Activated CD4-positive, alpha-beta T cell treated with anti-CD3 and anti-CD28 coated beads, Interleukin-2, amount 10 ng/mL, durations not matched to agents 7 days and 5 days (primary cell): ENCODE measurements around the gene NUP155. TPM values are rescaled to one million over a fixed set of nuclear protein-coding genes. Genes with fewer than 3 reads are reported as not detected.
"Not testable (repeated sequence)": the region's sequence is repeated elsewhere in the genome, so short reads cannot be mapped to it uniquely, and the experiment has no call there.

Experiments used
- CTCF ChIA-PET: fragments of 350-600 bp; sonication (Branson Sonifier 250); formaldehyde crosslinking; loops from one replicate; lab custom pipeline; 2021; ENCODE audit warnings: antibody characterized with exemption; lab: Charles Lee
- POLR2A ChIA-PET: fragments of 350-600 bp; sonication (Branson Sonifier 250); formaldehyde crosslinking; loops from one replicate; lab custom pipeline; 2021; ENCODE audit warnings: antibody characterized with exemption; lab: Charles Lee
- DNase-seq: peaks from one replicate; pipeline ENCODE4 v3.0.0-alpha.2; 2020
- H3K27ac Mint-ChIP-seq: one replicate; pipeline ENCODE4 v1.8.0; 2021; ENCODE audit warnings: mild to moderate bottlenecking, moderate library complexity, mixed read lengths
- H3K27me3 Mint-ChIP-seq: one replicate; pipeline ENCODE4 v1.8.0; 2021; ENCODE audit warnings: mixed read lengths
- H3K36me3 Mint-ChIP-seq: one replicate; pipeline ENCODE4 v1.8.0; 2021; ENCODE audit warnings: low read depth, mixed read lengths
- H3K4me1 Mint-ChIP-seq: one replicate; pipeline ENCODE4 v1.8.0; 2021; ENCODE audit warnings: mixed read lengths
- H3K4me3 Mint-ChIP-seq: one replicate; pipeline ENCODE4 v1.8.0; 2021; ENCODE audit warnings: mild to moderate bottlenecking, moderate library complexity, mixed read lengths
- H3K9me3 Mint-ChIP-seq: one replicate; pipeline ENCODE4 v1.8.0; 2021; ENCODE audit warnings: mixed read lengths
- total RNA-seq, 2 experiments: library from RNA; stranded (reverse); gene quantifications; one replicate each; pipeline ENCODE4 v1.2.3, GENCODE V29; 2021

The NUP155 gene
- total RNA-seq, 2 experiments from 2014 or later = 47.5 to 59.1 TPM

- CTCF ChIA-PET = interaction anchor here (0.7 kb wide), 1 partner anchor 638 kb away, joined by 3 read pairs; no protein-coding TSS in a partner anchor
- H3K4me3 Mint-ChIP-seq, H3K9me3 Mint-ChIP-seq, H3K27me3 Mint-ChIP-seq, POLR2A ChIA-PET, H3K4me1 Mint-ChIP-seq, DNase-seq, H3K27ac Mint-ChIP-seq: not testable (repeated sequence)
- peaks cover 47% of the 10 kb centered on the region for H3K36me3 Mint-ChIP-seq
Observed at GRCh38 chr5:37334754-37335153, 36.2 kb downstream of the NUP155 start.

- no peak overlapping the region for H3K27ac Mint-ChIP-seq
- H3K36me3 Mint-ChIP-seq = peaks cover 59% of the 10 kb centered on the region
- ChIA-PET CTCF (no interaction called here), POLR2A (no interaction called here)
- H3K4me1 Mint-ChIP-seq = no peaks in the 10 kb centered on the region
- H3K27me3 Mint-ChIP-seq = no peaks in the 10 kb centered on the region
- H3K9me3 Mint-ChIP-seq = no peaks in the 10 kb centered on the region
- no peak for DNase-seq
- H3K4me3 Mint-ChIP-seq = no peak overlapping the region
Observed at GRCh38 chr5:37326536-37326935, 44.4 kb downstream of the NUP155 start.

GRCh38 chr5:37323607-37324006 lies 47.3 kb downstream of the NUP155 start:
- no peaks in the 10 kb centered on the region for H3K27me3 Mint-ChIP-seq
- no peaks in the 10 kb centered on the region for H3K4me1 Mint-ChIP-seq
- peaks cover 61% of the 10 kb centered on the region for H3K36me3 Mint-ChIP-seq
- no peak overlapping the region for H3K4me3 Mint-ChIP-seq
- ChIA-PET POLR2A (no interaction called here), CTCF (interaction anchor here (0.9 kb wide), 1 partner anchor 28 kb away, joined by 3 read pairs; no protein-coding TSS in a partner anchor)
- no peak overlapping the region for H3K27ac Mint-ChIP-seq
- no peaks in the 10 kb centered on the region for H3K9me3 Mint-ChIP-seq
- no peak for DNase-seq

GRCh38 chr5:37319037-37319782 lies 51.7 kb downstream of the NUP155 start:
- H3K4me3 Mint-ChIP-seq = no peak overlapping the region
- peaks cover 3% of the 10 kb centered on the region for H3K4me1 Mint-ChIP-seq
- no peak overlapping the region for H3K27ac Mint-ChIP-seq
- H3K27me3 Mint-ChIP-seq = no peaks in the 10 kb centered on the region
- CTCF ChIA-PET = interaction anchor here (0.6 kb wide), 1 partner anchor 19 kb away, joined by 3 read pairs; no protein-coding TSS in a partner anchor
- no peaks in the 10 kb centered on the region for H3K9me3 Mint-ChIP-seq
- no peak for DNase-seq
- POLR2A ChIA-PET = no interaction called here
- peaks cover 51% of the 10 kb centered on the region for H3K36me3 Mint-ChIP-seq

GRCh38 chr5:37316027-37316426 lies 54.9 kb downstream of the NUP155 start:
- Mint-ChIP-seq H3K4me3 (no peak overlapping the region), H3K27ac (no peak overlapping the region), H3K4me1 (peaks cover 3% of the 10 kb centered on the region), H3K27me3 (no peaks in the 10 kb centered on the region), H3K9me3 (no peaks in the 10 kb centered on the region), H3K36me3 (peaks cover 56% of the 10 kb centered on the region)
- ChIA-PET POLR2A (no interaction called here), CTCF (no interaction called here)
- no peak for DNase-seq

GRCh38 chr5:37310360-37310759 lies 60.5 kb downstream of the NUP155 start:
- no peaks in the 10 kb centered on the region for H3K27me3 Mint-ChIP-seq
- no peaks in the 10 kb centered on the region for H3K9me3 Mint-ChIP-seq
- H3K36me3 Mint-ChIP-seq = peaks cover 53% of the 10 kb centered on the region
- ChIA-PET POLR2A (no interaction called here), CTCF (interaction anchor here (1.0 to 1.3 kb wide), 2 partner anchors 13 to 61 kb away, joined by 3 read pairs; partner anchors contain the start of gene NUP155)
- no peak overlapping the region for H3K4me3 Mint-ChIP-seq
- no peak for DNase-seq
- no peak overlapping the region for H3K27ac Mint-ChIP-seq
- no peaks in the 10 kb centered on the region for H3K4me1 Mint-ChIP-seq

- DNase-seq = no peak
- no peaks in the 10 kb centered on the region for H3K27me3 Mint-ChIP-seq
- no peaks in the 10 kb centered on the region for H3K9me3 Mint-ChIP-seq
- ChIA-PET POLR2A (no interaction called here), CTCF (interaction anchor here (0.6 to 1.3 kb wide), 6 partner anchors 10 to 269 kb away, joined by 3 to 4 read pairs (median 3); no protein-coding TSS in a partner anchor)
- peaks cover 49% of the 10 kb centered on the region for H3K36me3 Mint-ChIP-seq
- no peak overlapping the region for H3K27ac Mint-ChIP-seq
- H3K4me1 Mint-ChIP-seq = no peaks in the 10 kb centered on the region
- no peak overlapping the region for H3K4me3 Mint-ChIP-seq
Observed at GRCh38 chr5:37308793-37309192, 62.1 kb downstream of the NUP155 start.

- DNase-seq = no peak
- Mint-ChIP-seq H3K27me3 (no peaks in the 10 kb centered on the region), H3K9me3 (no peaks in the 10 kb centered on the region), H3K36me3 (peaks cover 52% of the 10 kb centered on the region), H3K27ac (no peak overlapping the region), H3K4me3 (no peak overlapping the region), H3K4me1 (no peaks in the 10 kb centered on the region)
- POLR2A ChIA-PET = no interaction called here
- CTCF ChIA-PET = interaction anchor here (1.1 kb wide), 1 partner anchor 66 kb away, joined by 3 read pairs; the partner anchor contains the start of gene NUP155
Observed at GRCh38 chr5:37304888-37305287, 66.0 kb downstream of the NUP155 start.

- H3K27ac Mint-ChIP-seq, DNase-seq, POLR2A ChIA-PET, H3K4me3 Mint-ChIP-seq, H3K27me3 Mint-ChIP-seq, H3K4me1 Mint-ChIP-seq, H3K9me3 Mint-ChIP-seq: not testable (repeated sequence)
- CTCF ChIA-PET = interaction anchor here (0.5 to 1.0 kb wide), 2 partner anchors 82 to 325 kb away, joined by 3 to 5 read pairs; partner anchors contain the start of gene WDR70
- peaks cover 46% of the 10 kb centered on the region for H3K36me3 Mint-ChIP-seq
Observed at GRCh38 chr5:37296313-37296712, 74.6 kb downstream of the NUP155 start.

- Mint-ChIP-seq H3K27ac (no peak overlapping the region), H3K4me1 (no peaks in the 10 kb centered on the region), H3K36me3 (peaks cover 5% of the 10 kb centered on the region), H3K4me3 (no peak overlapping the region), H3K27me3 (no peaks in the 10 kb centered on the region), H3K9me3 (peaks cover 34% of the 10 kb centered on the region)
- POLR2A ChIA-PET = no interaction called here
- CTCF ChIA-PET = no interaction called here
- DNase-seq = no peak
Observed at GRCh38 chr5:37283214-37283820, 87.6 kb downstream of the NUP155 start.

GRCh38 chr5:37275511-37275910 lies 95.4 kb downstream of the NUP155 start:
- CTCF ChIA-PET = interaction anchor here (0.6 to 1.0 kb wide), 5 partner anchors 16 to 305 kb away, joined by 3 to 6 read pairs (median 4); no protein-coding TSS in a partner anchor
- DNase-seq = no peak
- Mint-ChIP-seq H3K4me1 (no peaks in the 10 kb centered on the region), H3K9me3 (peaks cover 13% of the 10 kb centered on the region), H3K4me3 (no peak overlapping the region), H3K27ac (no peak overlapping the region), H3K36me3 (no peaks in the 10 kb centered on the region), H3K27me3 (no peaks in the 10 kb centered on the region)
- POLR2A ChIA-PET = no interaction called here

GRCh38 chr5:37272511-37272910 lies 98.4 kb downstream of the NUP155 start:
- no peak overlapping the region for H3K27ac Mint-ChIP-seq
- no peaks in the 10 kb centered on the region for H3K4me1 Mint-ChIP-seq
- peaks cover 11% of the 10 kb centered on the region for H3K9me3 Mint-ChIP-seq
- DNase-seq = no peak
- ChIA-PET CTCF (no interaction called here), POLR2A (no interaction called here)
- H3K27me3 Mint-ChIP-seq = no peaks in the 10 kb centered on the region
- no peak overlapping the region for H3K4me3 Mint-ChIP-seq
- H3K36me3 Mint-ChIP-seq = no peaks in the 10 kb centered on the region

- H3K36me3 Mint-ChIP-seq, H3K4me3 Mint-ChIP-seq, H3K27ac Mint-ChIP-seq, CTCF ChIA-PET, H3K27me3 Mint-ChIP-seq, POLR2A ChIA-PET, DNase-seq, H3K4me1 Mint-ChIP-seq: not testable (repeated sequence)
- peaks cover 15% of the 10 kb centered on the region for H3K9me3 Mint-ChIP-seq
Observed at GRCh38 chr5:37268100-37268499, 102.8 kb downstream of the NUP155 start.
